Embryonic facial prominence (tissue), 1 donor: Measurements from ENCODE around the gene COQ3.

Source experiments
- DNase-seq: peaks from one replicate; pipeline ENCODE4 v3.0.0-alpha.2; 2016; ENCODE audit errors: extremely low spot score

Gene COQ3

GRCh38 chr6:99333068-99333467 is 60.9 kb downstream of the COQ3 start:
- no peak for DNase-seq

GRCh38 chr6:99331531-99331930 is 62.5 kb downstream of the COQ3 start:
- DNase-seq = no peak

- DNase-seq = peak; percentile 25
Measured at GRCh38 chr6:99330159-99330558, 63.8 kb downstream of the COQ3 start.

GRCh38 chr6:99324996-99325395 is 69.0 kb downstream of the COQ3 start:
- no peak for DNase-seq
